Stimulated activated CD8-positive, alpha-beta memory T cell treated with anti-CD3 and anti-CD28 coated beads, Interleukin-12 subunit alpha, Interleukin-12 subunit beta, amount 100 ng/mL, for 1 hour (primary cell): Measurements from ENCODE around the gene CABS1.

ENCODE experiments used
- DNase-seq: peaks from one replicate; pipeline ENCODE4 v3.0.0-alpha.2; 2020; ENCODE audit warnings: low read depth

Gene CABS1

DNA sequence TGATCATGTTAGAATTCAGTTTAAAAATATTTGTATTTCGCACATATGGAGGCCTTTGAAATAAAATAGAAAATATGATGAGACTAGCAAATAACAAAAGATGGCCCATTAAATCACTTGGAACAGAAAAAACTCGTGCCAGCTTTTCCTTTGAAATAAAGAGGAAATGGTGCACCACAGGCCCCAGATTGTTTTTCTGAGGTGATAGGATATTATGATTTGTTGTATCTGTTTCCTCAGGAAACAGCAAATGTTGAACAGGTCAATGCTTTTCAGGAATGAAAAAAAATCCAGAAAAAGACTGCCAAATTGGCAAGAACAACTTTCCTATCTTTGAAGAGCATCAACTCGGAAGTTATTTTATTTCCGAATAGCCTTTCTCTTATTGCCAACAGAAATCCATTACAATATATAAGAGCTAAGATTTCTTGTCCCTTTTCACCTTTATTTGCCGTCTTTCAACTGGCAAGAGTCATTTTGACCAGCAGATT, 48.0 kb downstream of the CABS1 start, which contains the start of gene SMR3B:
Gene SMR3B, plus strand, starts transcription at position 441 of the 491 bp plus-strand sequence. CDS start 1,380 bp downstream, outside the sequence.
- DNase-seq, result no peak
